ENCODE results near the gene FARS2. TPM values are rescaled to one million over a fixed set of nuclear protein-coding genes. Genes with fewer than 3 reads are reported as not detected.

Gene FARS2
- total RNA-seq, 2 experiments from 2014 or later: 13.8 to 14.3 TPM

DNA sequence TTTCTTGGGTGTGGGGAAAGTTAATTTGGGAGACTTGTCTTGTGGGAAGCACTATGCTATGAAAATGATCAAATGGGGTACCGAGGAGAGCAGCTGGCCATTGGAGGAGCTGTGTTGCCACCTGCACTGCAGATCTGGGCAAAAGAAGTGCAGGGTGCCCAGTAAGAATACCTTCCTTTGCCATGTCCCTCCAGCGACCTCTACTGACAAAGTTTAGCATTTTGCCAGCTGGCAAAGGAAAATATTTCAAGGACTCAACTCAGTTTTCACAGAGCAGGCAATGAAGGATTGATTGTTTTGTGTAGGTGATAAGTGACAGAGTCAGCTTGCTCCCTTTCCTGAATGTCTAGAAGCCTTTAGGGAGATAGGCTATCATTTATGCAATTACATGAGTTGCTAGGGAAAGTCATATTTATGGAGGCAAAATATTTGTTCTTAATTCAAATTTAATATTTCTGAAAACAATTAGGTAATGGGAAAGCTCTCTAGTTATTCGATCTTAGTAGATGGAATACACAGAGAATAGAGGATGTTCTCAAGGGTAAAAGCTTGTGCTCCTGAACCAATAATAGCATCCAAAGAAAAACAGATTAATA, 118.4 kb downstream of the FARS2 start:
- DNase-seq (ENCODE audit: low spot score): peak; percentile 46
- Histone ChIP-seq H3K4me3 (ENCODE audit: low read depth, low read length, poor library complexity, severe bottlenecking) (no peak overlapping the region), H3K9me3 (ENCODE audit: low read length) (no peaks in the 10 kb centered on the region), H3K27ac (ENCODE audit: low read depth, low read length, poor library complexity, severe bottlenecking) (no peak overlapping the region), H3K4me2 (ENCODE audit: low read length) (no peak overlapping the region), H2AFZ (ENCODE audit: low read length) (no peak overlapping the region), H3K9me2 (ENCODE audit: insufficient read depth, low read length) (no peaks in the 10 kb centered on the region), H3K36me3 (ENCODE audit: insufficient read depth, low read length) (no peaks in the 10 kb centered on the region), H4K20me1 (ENCODE audit: insufficient read depth, low read length) (0 out of 2 replicates have a peak, but pooled peaks cover 2% of the 10 kb centered on the region), H3K79me2 (ENCODE audit: insufficient read depth, low read depth, low read length) (no peaks in the 10 kb centered on the region), H3K4me1 (ENCODE audit: insufficient read depth, low read length, poor library complexity, severe bottlenecking) (no peaks in the 10 kb centered on the region)
- BruUV-seq (replicated peaks): no TSS peak
- intact Hi-C loops (cut with micrococcal nuclease; ENCODE audit: unreplicated experiment): loop anchor here (2.0 kb wide), 1 partner anchor 237 kb away; no protein-coding TSS in a partner anchor
- ChIA-PET POLR2A (interaction anchor here (1.5 kb wide), 1 partner anchor 9 kb away, joined by 6 read pairs; no protein-coding TSS in a partner anchor), CTCF (ENCODE audit: unreplicated experiment) (interaction anchor here (1.4 kb wide), 1 partner anchor 236 kb away, joined by 3 read pairs; no protein-coding TSS in a partner anchor)
- TF ChIP-seq, protein P1, sequence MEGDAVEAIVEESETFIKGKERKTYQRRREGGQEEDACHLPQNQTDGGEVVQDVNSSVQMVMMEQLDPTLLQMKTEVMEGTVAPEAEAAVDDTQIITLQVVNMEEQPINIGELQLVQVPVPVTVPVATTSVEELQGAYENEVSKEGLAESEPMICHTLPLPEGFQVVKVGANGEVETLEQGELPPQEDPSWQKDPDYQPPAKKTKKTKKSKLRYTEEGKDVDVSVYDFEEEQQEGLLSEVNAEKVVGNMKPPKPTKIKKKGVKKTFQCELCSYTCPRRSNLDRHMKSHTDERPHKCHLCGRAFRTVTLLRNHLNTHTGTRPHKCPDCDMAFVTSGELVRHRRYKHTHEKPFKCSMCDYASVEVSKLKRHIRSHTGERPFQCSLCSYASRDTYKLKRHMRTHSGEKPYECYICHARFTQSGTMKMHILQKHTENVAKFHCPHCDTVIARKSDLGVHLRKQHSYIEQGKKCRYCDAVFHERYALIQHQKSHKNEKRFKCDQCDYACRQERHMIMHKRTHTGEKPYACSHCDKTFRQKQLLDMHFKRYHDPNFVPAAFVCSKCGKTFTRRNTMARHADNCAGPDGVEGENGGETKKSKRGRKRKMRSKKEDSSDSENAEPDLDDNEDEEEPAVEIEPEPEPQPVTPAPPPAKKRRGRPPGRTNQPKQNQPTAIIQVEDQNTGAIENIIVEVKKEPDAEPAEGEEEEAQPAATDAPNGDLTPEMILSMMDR (conservative IDR thresholded peaks at IDR 0.05; ENCODE audit: low read length): peak; percentile 80
- TF ChIP-seq EZH2phosphoT487 (IDR thresholded peaks at IDR 0.05; ENCODE audit: borderline replicate concordance, low read depth, low read length): no peak

DNA sequence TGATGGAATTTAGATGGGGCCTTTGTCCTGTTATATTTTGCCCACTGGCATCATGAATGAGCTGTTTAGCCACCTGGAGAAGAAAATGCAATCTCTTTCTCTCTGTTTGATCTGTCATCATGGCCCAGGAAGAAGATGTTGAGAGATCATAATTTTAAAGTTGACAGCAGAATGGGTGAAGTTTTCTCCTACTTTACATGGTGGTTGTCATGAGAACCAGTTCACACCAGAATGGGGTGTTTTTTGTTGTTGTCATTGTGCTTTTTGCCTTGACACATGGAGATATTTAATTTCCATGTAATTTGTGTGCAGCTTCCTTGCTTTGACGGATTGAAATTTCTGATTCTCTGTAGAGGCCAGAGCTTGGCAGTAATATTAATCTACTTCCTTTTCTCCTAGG, 122.5 kb downstream of the FARS2 start:
- Histone ChIP-seq H3K36me3 (ENCODE audit: insufficient read depth, low read length) (no peaks in the 10 kb centered on the region), H3K27ac (ENCODE audit: low read depth, low read length, poor library complexity, severe bottlenecking) (no peak overlapping the region), H3K4me3 (ENCODE audit: low read depth, low read length, poor library complexity, severe bottlenecking) (no peak overlapping the region), H3K79me2 (ENCODE audit: insufficient read depth, low read depth, low read length) (no peaks in the 10 kb centered on the region), H3K9me3 (ENCODE audit: low read length) (no peaks in the 10 kb centered on the region), H2AFZ (ENCODE audit: low read length) (no peak overlapping the region), H4K20me1 (ENCODE audit: insufficient read depth, low read length) (0 out of 2 replicates have a peak, but pooled peaks cover 6% of the 10 kb centered on the region), H3K9me2 (ENCODE audit: insufficient read depth, low read length) (no peaks in the 10 kb centered on the region), H3K4me1 (ENCODE audit: insufficient read depth, low read length, poor library complexity, severe bottlenecking) (no peaks in the 10 kb centered on the region), H3K4me2 (ENCODE audit: low read length) (no peak overlapping the region)
- CTCF ChIA-PET (ENCODE audit: unreplicated experiment): no interaction called here
- TF ChIP-seq, protein P1 (conservative IDR thresholded peaks at IDR 0.05; ENCODE audit: low read length): no peak
- TF ChIP-seq EZH2phosphoT487 (IDR thresholded peaks at IDR 0.05; ENCODE audit: borderline replicate concordance, low read depth, low read length): no peak
- BruUV-seq (replicated peaks): no TSS peak
- POLR2A ChIA-PET: interaction anchor here (0.6 kb wide), 1 partner anchor 21 kb away, joined by 4 read pairs; no protein-coding TSS in a partner anchor
- no peak for DNase-seq (ENCODE audit: low spot score)
- intact Hi-C loops (cut with micrococcal nuclease; ENCODE audit: unreplicated experiment): no loop called here

DNA sequence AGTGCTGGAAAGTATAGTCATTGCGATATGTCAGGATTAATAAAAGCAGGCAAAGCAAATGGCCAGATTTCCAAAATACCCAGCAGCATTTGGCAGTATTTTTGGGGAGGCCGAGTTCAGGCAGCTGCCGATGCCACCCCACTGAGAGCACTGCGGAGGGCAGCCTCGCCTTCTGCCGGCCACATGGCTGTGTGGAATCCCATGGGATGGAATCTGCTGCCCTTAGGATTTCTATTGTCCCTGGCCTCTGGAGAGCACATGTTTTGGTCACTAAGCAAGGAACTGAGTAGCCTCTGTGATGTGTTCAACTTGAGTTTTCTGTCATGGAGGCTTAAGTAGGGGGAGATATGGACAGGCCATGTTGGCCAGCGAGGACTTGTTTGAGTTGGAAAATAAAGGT, 123.0 kb downstream of the FARS2 start:
- CTCF ChIA-PET (ENCODE audit: unreplicated experiment): no interaction called here
- no peak for TF ChIP-seq EZH2phosphoT487 (IDR thresholded peaks at IDR 0.05; ENCODE audit: borderline replicate concordance, low read depth, low read length)
- TF ChIP-seq, protein P1 (conservative IDR thresholded peaks at IDR 0.05; ENCODE audit: low read length): no peak
- BruUV-seq (replicated peaks): no TSS peak

More for the DNA sequence above, 123.0 kb downstream of the FARS2 start:
- Histone ChIP-seq H3K4me1 (ENCODE audit: insufficient read depth, low read length, poor library complexity, severe bottlenecking) (no peaks in the 10 kb centered on the region), H4K20me1 (ENCODE audit: insufficient read depth, low read length) (0 out of 2 replicates have a peak, but pooled peaks cover 6% of the 10 kb centered on the region), H2AFZ (ENCODE audit: low read length) (no peak overlapping the region), H3K9me3 (ENCODE audit: low read length) (no peaks in the 10 kb centered on the region), H3K9me2 (ENCODE audit: insufficient read depth, low read length) (no peaks in the 10 kb centered on the region), H3K27ac (ENCODE audit: low read depth, low read length, poor library complexity, severe bottlenecking) (no peak overlapping the region), H3K79me2 (ENCODE audit: insufficient read depth, low read depth, low read length) (no peaks in the 10 kb centered on the region), H3K4me2 (ENCODE audit: low read length) (no peak overlapping the region), H3K4me3 (ENCODE audit: low read depth, low read length, poor library complexity, severe bottlenecking) (no peak overlapping the region), H3K36me3 (ENCODE audit: insufficient read depth, low read length) (no peaks in the 10 kb centered on the region)
- intact Hi-C loops (cut with micrococcal nuclease; ENCODE audit: unreplicated experiment): no loop called here
- POLR2A ChIA-PET: interaction anchor here (0.6 kb wide), 1 partner anchor 21 kb away, joined by 4 read pairs; no protein-coding TSS in a partner anchor
- DNase-seq (ENCODE audit: low spot score): no peak
